ENCODE measurements around the gene LCORL.

LCORL gene

DNA sequence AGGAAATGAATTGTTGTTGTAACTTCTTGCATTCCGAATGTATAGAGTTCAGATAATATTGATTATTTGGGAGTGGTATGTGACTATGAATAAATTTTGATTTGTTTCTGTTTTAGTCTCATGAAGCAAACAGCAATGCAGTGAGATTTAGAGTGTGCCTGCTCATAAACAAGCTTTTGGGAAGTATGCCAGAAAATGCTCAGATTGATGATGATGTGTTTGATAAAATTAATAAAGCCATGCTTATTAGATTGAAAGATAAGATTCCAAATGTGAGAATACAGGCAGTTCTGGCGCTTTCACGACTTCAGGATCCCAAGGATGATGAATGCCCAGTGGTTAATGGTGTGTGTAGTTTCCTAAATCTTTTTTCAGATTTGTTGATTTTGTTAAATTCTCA lies 208.8 kb downstream of the LCORL start:
- DNase-seq (ENCODE audit: low read depth) = no peak
- TF ChIP-seq CTCF (IDR thresholded peaks at IDR 0.05; ENCODE audit: low read depth, low read length, missing control alignments) = no peak
- H3K4me3 ChIP-seq (ENCODE audit: low read depth, low read length) = peak overlapping the region; percentile 42; the same call in 1 of the 2 replicates

GRCh38 chr4:17812125-17812524 lies 209.4 kb downstream of the LCORL start:
- no peak for DNase-seq (ENCODE audit: low read depth)

DNA sequence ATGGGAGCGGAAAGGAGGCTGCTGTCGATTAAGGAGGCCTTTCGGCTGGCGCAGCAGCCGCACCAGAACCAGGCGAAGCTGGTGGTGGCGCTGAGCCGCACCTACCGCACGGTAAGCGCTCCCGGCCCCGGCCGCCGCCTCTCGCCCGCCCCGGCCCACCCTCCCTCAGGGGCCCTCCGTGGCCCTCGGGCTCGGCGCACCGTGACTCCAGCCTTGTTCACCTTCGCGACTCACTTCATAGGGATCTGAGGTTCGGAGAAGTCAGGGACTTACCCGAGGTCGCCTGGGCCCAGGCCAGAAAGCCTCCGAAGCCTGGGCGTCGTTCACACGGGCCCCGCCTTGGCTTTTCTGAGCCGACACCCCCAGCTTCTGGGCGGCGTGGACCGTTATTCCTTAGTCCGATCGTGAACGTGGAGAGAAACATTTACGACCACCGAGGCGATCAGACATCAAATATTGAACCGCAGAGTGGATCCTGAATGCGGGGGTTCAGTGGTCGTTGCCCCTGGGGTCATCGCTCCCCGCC lies 210.4 kb downstream of the LCORL start:
- H3K4me3 ChIP-seq (ENCODE audit: low read depth, low read length) = peak overlapping the region; percentile 81
- no peak for DNase-seq (ENCODE audit: low read depth)
- no peak for TF ChIP-seq CTCF (IDR thresholded peaks at IDR 0.05; ENCODE audit: low read depth, low read length, missing control alignments)

More at GRCh38 chr4:17812125-17812524, 209.4 kb downstream of the LCORL start:
- H3K4me3 ChIP-seq (ENCODE audit: low read depth, low read length) = peak overlapping the region; percentile 81
- no peak for TF ChIP-seq CTCF (IDR thresholded peaks at IDR 0.05; ENCODE audit: low read depth, low read length, missing control alignments)

DNA sequence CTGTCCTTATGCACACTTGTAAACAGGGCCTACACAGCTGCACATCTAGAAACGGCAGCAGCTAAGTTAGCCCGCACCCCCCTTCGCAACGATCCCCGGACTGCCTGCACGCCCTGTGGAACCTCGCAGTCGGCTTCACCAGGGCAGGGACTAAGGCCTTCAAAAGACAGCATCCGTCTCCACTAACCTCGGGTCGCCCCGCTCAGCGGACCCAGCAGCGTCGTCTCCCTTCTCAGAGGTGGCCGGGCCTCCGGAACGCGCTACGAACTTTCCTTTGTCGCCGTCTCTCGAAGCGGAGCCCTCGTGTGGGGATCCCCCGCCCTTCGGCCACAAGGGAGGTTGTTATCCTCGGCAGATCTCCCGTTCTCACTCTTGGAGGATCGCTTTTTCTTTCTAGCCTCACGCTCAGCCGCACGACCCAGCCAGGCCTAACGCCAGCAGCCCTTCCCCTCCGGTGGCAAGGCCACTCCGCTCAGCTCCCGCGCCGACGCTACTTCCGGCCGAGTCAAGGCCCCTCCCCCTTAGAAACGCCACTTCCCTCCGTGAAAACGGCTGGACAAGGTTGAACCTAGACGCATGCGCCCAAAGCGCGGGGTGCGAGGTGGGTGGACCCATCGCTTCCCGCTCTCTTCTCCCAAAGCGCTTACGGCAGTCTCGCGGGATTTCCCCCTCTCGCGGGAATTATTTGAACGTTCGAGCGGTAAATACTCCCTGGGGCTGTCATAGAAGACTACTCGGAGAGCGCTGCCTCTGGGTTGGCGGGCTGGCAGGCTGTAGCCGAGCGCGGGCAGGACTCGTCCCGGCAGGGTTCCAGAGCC lies 211.1 kb downstream of the LCORL start, which contains the start of the genes DCAF16 and NCAPG:
DCAF16 (minus strand) TSS at position 498 of the 818 bp plus-strand sequence. CDS start 6,616 bp downstream, outside the sequence.
NCAPG (plus strand) TSS at position 720 of the 818 bp plus-strand sequence. CDS start 99 bp downstream, outside the sequence.
- DNase-seq (ENCODE audit: low read depth) = peak; percentile 97
- TF ChIP-seq CTCF (IDR thresholded peaks at IDR 0.05; ENCODE audit: low read depth, low read length, missing control alignments) = no peak
- peak within 1 kb of the TSS; percentile 81 for H3K4me3 ChIP-seq (ENCODE audit: low read depth, low read length)

DNA sequence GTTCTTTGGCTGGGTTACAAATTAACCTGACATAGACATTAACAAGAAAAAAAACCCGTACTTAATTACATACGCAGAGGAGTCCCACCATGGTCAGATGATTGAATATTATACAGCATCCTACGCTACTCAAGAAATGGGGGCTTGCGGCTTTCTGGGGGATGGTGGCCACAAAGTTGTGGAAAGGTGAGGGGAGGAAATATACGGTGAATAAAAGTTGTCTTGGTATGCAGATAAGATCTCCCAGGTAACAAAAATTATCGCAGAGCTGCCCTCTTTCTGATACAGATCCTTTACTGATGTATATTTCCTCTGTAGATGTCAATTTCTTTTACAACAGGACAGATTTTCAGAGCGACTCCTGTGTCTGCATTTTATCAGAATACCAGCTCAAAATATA lies 211.9 kb downstream of the LCORL start:
- peak overlapping the region; percentile 68 for H3K4me3 ChIP-seq (ENCODE audit: low read depth, low read length)
- no peak for TF ChIP-seq CTCF (IDR thresholded peaks at IDR 0.05; ENCODE audit: low read depth, low read length, missing control alignments)
- DNase-seq (ENCODE audit: low read depth) = no peak

- H3K4me3 ChIP-seq (ENCODE audit: low read depth, low read length) = peak overlapping the region; percentile 3; the same call in 1 of the 2 replicates
- TF ChIP-seq CTCF (IDR thresholded peaks at IDR 0.05; ENCODE audit: low read depth, low read length, missing control alignments) = no peak
- DNase-seq (ENCODE audit: low read depth) = no peak
These were observed 214.1 kb downstream of the LCORL start for GRCh38 chr4:17807446-17807845.

Measured in GM12864 (cell line).